Activated CD4-positive, alpha-beta T cell treated with anti-CD3 and anti-CD28 coated beads, Interleukin-2, amount 10 ng/mL, durations not matched to agents 24 days and 14 days (primary cell): Measurements from ENCODE around the gene CAAP1. TPM values are rescaled to one million over a fixed set of nuclear protein-coding genes. Genes with fewer than 3 reads are reported as not detected.

ENCODE experiments used
- DNase-seq: peaks from one replicate; pipeline ENCODE4 v3.0.0; 2022
- H3K27ac Mint-ChIP-seq: one replicate; pipeline ENCODE4 v1.8.0; 2022; ENCODE audit warnings: mild to moderate bottlenecking, mixed read lengths
- H3K27me3 Mint-ChIP-seq: one replicate; pipeline ENCODE4 v1.8.0; 2022; ENCODE audit warnings: mixed read lengths
- H3K36me3 Mint-ChIP-seq: one replicate; pipeline ENCODE4 v1.8.0; 2022; ENCODE audit warnings: low read depth, mild to moderate bottlenecking, mixed read lengths
- H3K4me1 Mint-ChIP-seq: one replicate; pipeline ENCODE4 v1.8.0; 2021; ENCODE audit warnings: mixed read lengths
- H3K4me3 Mint-ChIP-seq: one replicate; pipeline ENCODE4 v1.8.0; 2022; ENCODE audit warnings: mild to moderate bottlenecking, moderate library complexity, mixed read lengths
- H3K9me3 Mint-ChIP-seq: one replicate; pipeline ENCODE4 v1.8.0; 2021; ENCODE audit warnings: mixed read lengths
- intact Hi-C: fragments of 100-400 bp; cut with micrococcal nuclease; formaldehyde crosslinking; loops from one replicate; pipeline ENCODE4 v1.15.1; 2023
- total RNA-seq: library from RNA; stranded (reverse); gene quantifications from 2 replicates; pipeline ENCODE4 v1.2.3, GENCODE V29; 2022

CAAP1 gene
- total RNA-seq, 1 donor from 2014 or later, result 23.1 TPM

- Mint-ChIP-seq H3K9me3 (no peaks in the 10 kb centered on the region), H3K27me3 (no peaks in the 10 kb centered on the region), H3K27ac (no peak overlapping the region), H3K36me3 (no peaks in the 10 kb centered on the region), H3K4me1 (no peaks in the 10 kb centered on the region), H3K4me3 (no peak overlapping the region)
- DNase-seq, result no peak
- intact Hi-C loops, result no loop called here
Observed at GRCh38 chr9:26807161-26807560, 85.4 kb downstream of the CAAP1 start.

GRCh38 chr9:26802921-26803320 is 89.7 kb downstream of the CAAP1 start:
- DNase-seq, result no peak
- no peaks in the 10 kb centered on the region for H3K36me3 Mint-ChIP-seq
- H3K27ac Mint-ChIP-seq, result no peak overlapping the region
- no peaks in the 10 kb centered on the region for H3K9me3 Mint-ChIP-seq
- intact Hi-C loops, result no loop called here
- no peaks in the 10 kb centered on the region for H3K27me3 Mint-ChIP-seq
- no peak overlapping the region for H3K4me3 Mint-ChIP-seq
- no peaks in the 10 kb centered on the region for H3K4me1 Mint-ChIP-seq

- DNase-seq, result no peak
- Mint-ChIP-seq H3K27ac (no peak overlapping the region), H3K4me1 (no peaks in the 10 kb centered on the region), H3K4me3 (no peak overlapping the region), H3K27me3 (no peaks in the 10 kb centered on the region), H3K36me3 (no peaks in the 10 kb centered on the region), H3K9me3 (no peaks in the 10 kb centered on the region)
- intact Hi-C loops, result no loop called here
Observed at GRCh38 chr9:26801772-26802171, 90.8 kb downstream of the CAAP1 start.

- H3K36me3 Mint-ChIP-seq, result no peaks in the 10 kb centered on the region
- H3K27me3 Mint-ChIP-seq, result no peaks in the 10 kb centered on the region
- no peaks in the 10 kb centered on the region for H3K4me1 Mint-ChIP-seq
- H3K27ac Mint-ChIP-seq, result no peak overlapping the region
- no peak overlapping the region for H3K4me3 Mint-ChIP-seq
- H3K9me3 Mint-ChIP-seq, result no peaks in the 10 kb centered on the region
- no peak for DNase-seq
- intact Hi-C loops, result no loop called here
Observed at GRCh38 chr9:26800322-26800721, 92.3 kb downstream of the CAAP1 start.

- intact Hi-C loops, result no loop called here
- no peaks in the 10 kb centered on the region for H3K4me1 Mint-ChIP-seq
- H3K9me3 Mint-ChIP-seq, result peaks cover 3% of the 10 kb centered on the region
- H3K36me3 Mint-ChIP-seq, result no peaks in the 10 kb centered on the region
- DNase-seq, result no peak
- no peaks in the 10 kb centered on the region for H3K27me3 Mint-ChIP-seq
- no peak overlapping the region for H3K27ac Mint-ChIP-seq
- H3K4me3 Mint-ChIP-seq, result no peak overlapping the region
Observed at GRCh38 chr9:26791274-26791673, 101.3 kb downstream of the CAAP1 start.

Other genes starting within 250 kb of the CAAP1 start
- gene PLAA, start 54.4 kb upstream of the CAAP1 start, total RNA-seq, result 45.7 and 47.0 TPM in 2 replicates
- 9.7 and 10.6 TPM in 2 replicates for gene IFT74, start 63.6 kb upstream of the CAAP1 start, total RNA-seq
- gene LRRC19, start 112.9 kb upstream of the CAAP1 start, total RNA-seq, result not detected in 2 replicates
- not detected in 2 replicates for gene TEK, start 216.4 kb upstream of the CAAP1 start, total RNA-seq